ENCODE data around the gene ZNF483. TPM values are rescaled to one million over a fixed set of nuclear protein-coding genes. Genes with fewer than 3 reads are reported as not detected.
A peak's percentile ranks its signal among the peaks of the same experiment; 100 is the strongest.

Gene ZNF483
- total and polyA plus RNA-seq, 9 donors, result 0.47 to 3.1 (median 0.85) TPM

GRCh38 chr9:111586378-111586777 is 61.4 kb downstream of the ZNF483 start:
- DNase-seq, result no peak
- Histone ChIP-seq H3K4me3 (ENCODE audit: low read length) (no peak overlapping the region), H3K4me1 (ENCODE audit: control insufficient read depth, insufficient read depth, low read length) (no peaks in the 10 kb centered on the region), H3K36me3 (ENCODE audit: control insufficient read depth, insufficient read depth, low read length) (peaks cover 34% of the 10 kb centered on the region), H3K9me3 (replicated peaks; ENCODE audit: control insufficient read depth, low read depth, low read length) (no peaks in the 10 kb centered on the region), H3K27ac (ENCODE audit: low read length) (no peak overlapping the region), H3K27me3 (ENCODE audit: control insufficient read depth, insufficient read depth, low read length) (no peaks in the 10 kb centered on the region)
- 95% methylated on average over 5 of the region's 5 CpGs for WGBS (ENCODE audit: insufficient coverage)

DNA sequence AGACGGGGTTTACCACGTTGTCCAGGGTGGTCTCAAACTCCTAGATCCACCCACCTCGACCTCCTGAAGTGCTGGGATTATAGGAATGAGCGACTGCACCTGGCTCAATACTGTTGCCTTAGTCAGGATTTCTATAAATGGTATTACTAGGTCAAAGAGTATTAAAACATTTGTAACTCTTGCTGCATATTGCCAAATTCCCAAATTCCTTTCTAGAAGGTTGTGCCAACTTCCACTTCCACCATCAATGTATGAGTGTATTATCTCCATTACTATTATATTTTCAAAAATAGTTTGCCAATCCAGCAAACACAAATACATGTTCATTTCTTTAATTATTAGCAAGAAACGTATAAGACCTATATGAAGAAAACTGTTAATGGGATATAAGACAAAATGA is 63.9 kb downstream of the ZNF483 start:
- Histone ChIP-seq H3K27me3 (ENCODE audit: control insufficient read depth, insufficient read depth, low read length) (no peaks in the 10 kb centered on the region), H3K27ac (ENCODE audit: low read length) (no peak overlapping the region), H3K36me3 (ENCODE audit: control insufficient read depth, insufficient read depth, low read length) (peaks cover 30% of the 10 kb centered on the region), H3K4me3 (ENCODE audit: low read length) (no peak overlapping the region), H3K4me1 (ENCODE audit: control insufficient read depth, insufficient read depth, low read length) (no peaks in the 10 kb centered on the region), H3K9me3 (replicated peaks; ENCODE audit: control insufficient read depth, low read depth, low read length) (no peaks in the 10 kb centered on the region)
- DNase-seq, result no peak
- no CpG with 5 or more reads among the region's 5 CpGs for WGBS (ENCODE audit: insufficient coverage)

DNA sequence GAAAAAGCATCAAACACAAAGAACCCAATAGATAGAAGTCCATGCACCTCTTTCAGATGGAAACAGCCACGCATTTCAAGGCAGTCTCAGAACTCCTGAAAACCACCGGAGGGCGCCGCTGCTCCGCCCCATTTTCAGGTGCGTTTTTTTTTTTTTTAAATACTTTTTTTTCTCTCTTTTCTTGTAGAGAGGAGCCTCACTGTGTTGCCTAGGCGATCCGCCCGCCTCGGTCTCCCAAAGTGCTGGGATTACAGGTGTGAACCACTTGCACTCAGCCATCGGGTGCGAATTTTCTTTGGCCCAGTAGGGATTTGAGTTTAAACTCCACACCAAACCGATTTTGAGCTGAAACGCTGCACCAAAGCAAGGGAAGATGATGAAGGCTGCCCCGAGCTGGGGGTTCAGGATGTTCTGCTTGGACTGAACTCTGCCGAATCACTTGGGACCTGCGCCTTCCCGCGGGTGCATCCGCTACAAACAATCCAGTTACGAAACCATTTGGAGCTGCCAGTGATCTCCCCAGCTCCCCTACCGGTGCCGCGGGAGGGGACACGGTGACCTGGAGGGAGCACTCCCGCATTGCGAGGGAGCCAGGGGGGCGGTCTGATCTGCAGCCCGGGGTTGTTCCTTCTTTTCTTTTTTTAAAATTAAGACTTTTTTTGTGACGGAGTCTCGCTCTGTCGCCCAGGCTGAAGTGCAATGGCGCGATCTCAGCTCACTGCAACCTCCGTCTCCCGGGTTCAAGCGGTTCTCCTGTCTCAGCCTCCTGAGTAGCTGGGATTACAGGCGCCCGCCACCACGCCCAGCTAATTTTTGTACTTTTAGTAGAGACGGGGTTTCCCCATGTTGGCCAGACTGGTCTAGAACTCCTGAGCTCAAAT is 73.1 kb downstream of the ZNF483 start:
- 2% methylated on average over 31 of the region's 41 CpGs for WGBS (ENCODE audit: insufficient coverage)
- Histone ChIP-seq H3K36me3 (ENCODE audit: control insufficient read depth, insufficient read depth, low read length) (peaks cover 24% of the 10 kb centered on the region), H3K27me3 (ENCODE audit: control insufficient read depth, insufficient read depth, low read length) (no peaks in the 10 kb centered on the region), H3K9me3 (replicated peaks; ENCODE audit: control insufficient read depth, low read depth, low read length) (no peaks in the 10 kb centered on the region), H3K4me1 (ENCODE audit: control insufficient read depth, insufficient read depth, low read length) (peaks cover 11% of the 10 kb centered on the region), H3K4me3 (ENCODE audit: low read length) (peak overlapping the region; percentile 70), H3K27ac (ENCODE audit: low read length) (peak overlapping the region; percentile 86)
- DNase-seq, result peak; percentile 68

- Histone ChIP-seq H3K4me1 (ENCODE audit: control insufficient read depth, insufficient read depth, low read length) (peaks cover 11% of the 10 kb centered on the region), H3K9me3 (replicated peaks; ENCODE audit: control insufficient read depth, low read depth, low read length) (no peaks in the 10 kb centered on the region), H3K4me3 (ENCODE audit: low read length) (peak overlapping the region; percentile 70), H3K27ac (ENCODE audit: low read length) (peak overlapping the region; percentile 86), H3K36me3 (ENCODE audit: control insufficient read depth, insufficient read depth, low read length) (peaks cover 21% of the 10 kb centered on the region), H3K27me3 (ENCODE audit: control insufficient read depth, insufficient read depth, low read length) (no peaks in the 10 kb centered on the region)
- DNase-seq, result peak; percentile 58
- under 1% methylated on average over 16 of the region's 16 CpGs for WGBS (ENCODE audit: insufficient coverage)
These were observed 73.7 kb downstream of the ZNF483 start for GRCh38 chr9:111598733-111599091.

DNA sequence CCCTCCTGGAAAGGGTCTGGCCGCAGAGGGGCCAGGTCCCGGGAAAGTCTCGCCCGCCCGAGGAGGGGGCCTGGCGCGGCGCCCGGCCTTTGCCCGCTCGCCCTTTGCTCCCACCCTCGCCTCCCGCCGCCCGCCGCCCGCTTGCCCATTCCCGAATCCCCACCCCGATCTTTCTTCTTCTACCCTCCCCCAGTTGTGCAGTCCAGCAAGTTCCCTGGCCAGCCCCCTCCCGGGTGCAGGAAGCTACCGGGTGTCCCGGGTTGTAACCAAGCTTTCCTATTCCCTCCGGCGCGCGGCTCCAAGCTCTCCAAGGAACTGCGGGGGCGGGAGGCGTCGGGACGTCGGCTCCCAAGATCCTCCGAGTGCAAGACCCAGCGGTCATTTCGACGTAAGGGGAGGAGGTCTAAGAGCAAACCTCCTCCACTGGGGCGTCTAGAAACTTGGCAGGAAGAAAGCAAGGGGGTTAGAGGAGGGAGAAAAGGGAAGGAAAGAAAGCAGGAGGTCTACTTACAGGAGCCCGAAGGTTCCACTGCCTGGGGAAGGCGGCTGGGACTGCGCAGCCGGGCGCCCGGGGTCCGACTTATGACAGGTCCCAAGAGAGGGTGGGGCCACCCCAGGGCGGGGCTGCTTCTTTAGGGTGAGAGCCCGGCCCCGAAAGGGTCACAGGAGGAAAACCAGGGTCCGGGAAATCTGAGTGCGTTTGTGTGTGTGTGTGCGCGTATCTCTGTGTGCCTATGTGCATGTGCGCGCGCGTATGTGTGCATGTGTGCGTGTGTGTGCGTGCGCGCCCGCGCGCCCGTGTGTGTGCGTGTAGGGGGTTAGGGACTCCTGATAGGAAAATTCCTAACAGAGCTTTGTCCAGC is 74.3 kb downstream of the ZNF483 start, which contains the start of gene PTGR1:
TSS of gene PTGR1 (minus strand) at position 556 of the 863 bp plus-strand sequence. CDS start 2,225 bp downstream, outside the sequence.
- peak; percentile 94 for DNase-seq
- Histone ChIP-seq H3K36me3 (ENCODE audit: control insufficient read depth, insufficient read depth, low read length) (peaks cover 17% of the 10 kb centered on the region), H3K27ac (ENCODE audit: low read length) (peak within 1 kb of the TSS; percentile 86), H3K4me3 (ENCODE audit: low read length) (peak within 1 kb of the TSS; percentile 70), H3K9me3 (replicated peaks; ENCODE audit: control insufficient read depth, low read depth, low read length) (no peaks in the 10 kb centered on the region), H3K4me1 (ENCODE audit: control insufficient read depth, insufficient read depth, low read length) (peaks cover 11% of the 10 kb centered on the region), H3K27me3 (ENCODE audit: control insufficient read depth, insufficient read depth, low read length) (no peaks in the 10 kb centered on the region)
- WGBS (ENCODE audit: insufficient coverage), result under 1% methylated on average over 38 of the region's 64 CpGs

GRCh38 chr9:111599955-111600343 is 75.0 kb downstream of the ZNF483 start:
- H3K4me1 ChIP-seq (ENCODE audit: control insufficient read depth, insufficient read depth, low read length), result peaks cover 11% of the 10 kb centered on the region
- H3K27me3 ChIP-seq (ENCODE audit: control insufficient read depth, insufficient read depth, low read length), result no peaks in the 10 kb centered on the region
- peak overlapping the region; percentile 70 for H3K4me3 ChIP-seq (ENCODE audit: low read length)
- peaks cover 17% of the 10 kb centered on the region for H3K36me3 ChIP-seq (ENCODE audit: control insufficient read depth, insufficient read depth, low read length)
- DNase-seq, result no peak
- WGBS (ENCODE audit: insufficient coverage), result 24% methylated on average over 17 of the region's 17 CpGs
- H3K9me3 ChIP-seq (replicated peaks; ENCODE audit: control insufficient read depth, low read depth, low read length), result no peaks in the 10 kb centered on the region
- peak overlapping the region; percentile 86 for H3K27ac ChIP-seq (ENCODE audit: low read length)

DNA sequence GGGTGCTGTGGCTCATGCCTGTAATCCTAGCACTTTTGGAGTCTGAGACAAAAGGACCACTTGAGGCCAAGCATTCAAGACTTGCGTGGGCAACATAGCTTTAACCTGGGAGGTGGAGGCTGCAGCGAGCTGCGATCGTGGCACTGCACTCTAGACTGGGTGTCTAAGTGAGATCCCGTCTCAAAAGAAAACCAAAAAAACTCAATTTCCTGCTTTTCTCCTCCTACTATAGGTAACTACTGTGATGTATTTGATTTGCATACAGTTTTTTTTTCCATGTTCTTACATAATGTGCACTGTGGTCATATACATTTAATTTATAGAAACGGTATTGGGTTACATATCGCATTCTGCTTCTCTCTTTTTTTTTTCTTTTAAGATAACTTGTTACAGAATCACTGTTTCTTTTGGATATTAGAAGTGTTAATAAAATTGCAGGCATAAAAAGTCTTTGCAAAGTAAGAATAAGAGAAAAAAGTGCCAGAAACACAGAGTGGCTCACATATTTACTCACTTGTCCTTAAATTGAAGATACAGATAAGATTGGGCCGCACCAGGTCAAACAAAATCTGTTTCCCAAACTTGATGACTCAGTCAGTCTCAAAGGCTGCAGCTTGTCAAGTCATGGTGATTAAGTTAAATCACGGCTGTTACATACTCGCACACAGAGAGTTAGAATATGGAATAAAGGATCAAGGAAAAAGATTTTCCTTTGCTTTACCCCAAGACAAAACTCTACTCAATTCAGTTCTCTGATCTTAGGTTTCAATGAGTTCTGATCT is 76.4 kb downstream of the ZNF483 start:
- WGBS (ENCODE audit: insufficient coverage), result 80% methylated on average over 1 of the region's 10 CpGs
- no peaks in the 10 kb centered on the region for H3K27me3 ChIP-seq (ENCODE audit: control insufficient read depth, insufficient read depth, low read length)
- peaks cover 11% of the 10 kb centered on the region for H3K4me1 ChIP-seq (ENCODE audit: control insufficient read depth, insufficient read depth, low read length)
- DNase-seq, result no peak
- H3K9me3 ChIP-seq (replicated peaks; ENCODE audit: control insufficient read depth, low read depth, low read length), result no peaks in the 10 kb centered on the region
- peaks cover 6% of the 10 kb centered on the region for H3K36me3 ChIP-seq (ENCODE audit: control insufficient read depth, insufficient read depth, low read length)
- H3K4me3 ChIP-seq (ENCODE audit: low read length), result no peak overlapping the region
- no peak overlapping the region for H3K27ac ChIP-seq (ENCODE audit: low read length)

- no peak for DNase-seq
- Histone ChIP-seq H3K9me3 (replicated peaks; ENCODE audit: control insufficient read depth, low read depth, low read length) (no peaks in the 10 kb centered on the region), H3K27me3 (ENCODE audit: control insufficient read depth, insufficient read depth, low read length) (no peaks in the 10 kb centered on the region), H3K36me3 (ENCODE audit: control insufficient read depth, insufficient read depth, low read length) (no peaks in the 10 kb centered on the region), H3K4me3 (ENCODE audit: low read length) (no peak overlapping the region), H3K27ac (ENCODE audit: low read length) (no peak overlapping the region), H3K4me1 (ENCODE audit: control insufficient read depth, insufficient read depth, low read length) (peaks cover 7% of the 10 kb centered on the region)
- 50% methylated on average over 1 of the region's 4 CpGs for WGBS (ENCODE audit: insufficient coverage)
These were observed 78.1 kb downstream of the ZNF483 start for GRCh38 chr9:111603041-111603440.

DNA sequence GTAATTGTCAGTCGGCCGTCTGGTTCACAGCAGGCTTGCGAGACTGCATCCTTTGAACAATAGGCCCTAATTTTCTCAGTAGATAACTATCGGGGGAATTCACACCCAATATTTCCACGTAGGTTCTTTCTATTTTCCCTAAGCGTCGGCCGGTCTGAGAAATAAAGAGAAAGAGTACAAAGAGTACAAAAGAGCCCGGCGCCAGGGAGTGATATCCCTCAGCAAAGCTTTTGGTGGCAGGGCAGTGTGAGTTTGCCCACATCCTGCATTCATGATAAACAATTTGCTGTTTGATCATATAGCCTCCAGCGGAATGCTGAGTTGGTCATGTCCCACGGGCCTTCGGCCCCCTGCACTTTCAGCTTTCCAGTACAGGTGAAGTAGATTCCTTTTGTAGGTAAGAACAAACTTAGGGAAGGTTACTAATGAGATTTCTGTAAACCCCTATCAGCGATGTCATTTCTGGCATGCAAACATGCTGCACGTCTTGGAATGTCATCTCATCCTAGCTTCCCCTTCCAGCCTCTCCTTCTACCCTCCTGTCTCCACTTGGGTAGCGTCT is 79.2 kb downstream of the ZNF483 start:
- no peaks in the 10 kb centered on the region for H3K9me3 ChIP-seq (replicated peaks; ENCODE audit: control insufficient read depth, low read depth, low read length)
- DNase-seq, result no peak

More for the DNA sequence above, 79.2 kb downstream of the ZNF483 start:
- Histone ChIP-seq H3K36me3 (ENCODE audit: control insufficient read depth, insufficient read depth, low read length) (no peaks in the 10 kb centered on the region), H3K27ac (ENCODE audit: low read length) (no peak overlapping the region), H3K27me3 (ENCODE audit: control insufficient read depth, insufficient read depth, low read length) (peaks cover 2% of the 10 kb centered on the region), H3K4me1 (ENCODE audit: control insufficient read depth, insufficient read depth, low read length) (peaks cover 5% of the 10 kb centered on the region), H3K4me3 (ENCODE audit: low read length) (no peak overlapping the region)
- WGBS (ENCODE audit: insufficient coverage), result 58% methylated on average over 4 of the region's 16 CpGs

All from muscle of leg (tissue), 11 donors.